ENCODE results near the gene SGPL1. TPM values are rescaled to one million over a fixed set of nuclear protein-coding genes. Genes with fewer than 3 reads are reported as not detected.

The SGPL1 gene
- total and polyA plus RNA-seq, 12 donors = 3.7 to 20.3 (median 12.6) TPM

GRCh38 chr10:70920519-70920918 lies 104.8 kb downstream of the SGPL1 start:
- TF ChIP-seq CTCF (IDR thresholded peaks at IDR 0.05) = no peak
- peaks cover 0 to 2% (median 0%) of the 10 kb centered on the region in 9 donors for H3K4me1 ChIP-seq
- no peak overlapping the region for H3K4me3 ChIP-seq
- no peaks in the 10 kb centered on the region for H3K36me3 ChIP-seq
- ATAC-seq (no peak), DNase-seq (no peak)
- intact Hi-C loops (cut with DNase I) = loop anchor here in 2 of 10 donors (10.0 kb wide), 1 partner anchor 144 kb away; no protein-coding TSS in a partner anchor
- 70 to 76% methylated on average over 4 of the region's 4 CpGs for WGBS, 2 donors
- H3K27ac ChIP-seq = no peak overlapping the region
- H3K27me3 ChIP-seq = peaks cover 0 to 33% (median 9%) of the 10 kb centered on the region in 7 donors
- H3K9me3 ChIP-seq = no peaks in the 10 kb centered on the region

GRCh38 chr10:70921285-70921684 lies 105.5 kb downstream of the SGPL1 start:
- 43 to 46% methylated on average over 1 of the region's 1 CpG for WGBS, 2 donors

GRCh38 chr10:70923696-70924095 lies 107.9 kb downstream of the SGPL1 start:
- no peak overlapping the region for H3K27ac ChIP-seq
- 75 to 83% methylated on average over 8 of the region's 8 CpGs for WGBS, 2 donors

More at GRCh38 chr10:70921285-70921684, 105.5 kb downstream of the SGPL1 start:
- intact Hi-C loops (cut with DNase I) = loop anchor here in 2 of 10 donors (10.0 kb wide), 1 partner anchor 144 kb away; no protein-coding TSS in a partner anchor
- DNase-seq = no peak
- Histone ChIP-seq H3K4me1 (peaks cover 0 to 10% (median under 1%) of the 10 kb centered on the region in 9 donors), H3K9me3 (no peaks in the 10 kb centered on the region), H3K4me3 (no peak overlapping the region), H3K27me3 (peaks cover 0 to 31% (median 9%) of the 10 kb centered on the region in 7 donors), H3K27ac (no peak overlapping the region), H3K36me3 (no peaks in the 10 kb centered on the region)
- no peak for TF ChIP-seq CTCF (IDR thresholded peaks at IDR 0.05)
- no peak for ATAC-seq

More at GRCh38 chr10:70923696-70924095, 107.9 kb downstream of the SGPL1 start:
- DNase-seq (no peak), ATAC-seq (no peak)
- TF ChIP-seq CTCF (IDR thresholded peaks at IDR 0.05) = no peak
- no peaks in the 10 kb centered on the region for H3K36me3 ChIP-seq
- H3K4me1 ChIP-seq = peaks cover 0 to 13% (median 4%) of the 10 kb centered on the region in 9 donors
- no peak overlapping the region for H3K4me3 ChIP-seq
- intact Hi-C loops (cut with DNase I) = loop anchor here in 5 of 10 donors (2.0 to 10.0 kb wide), 4 partner anchors 141 to 361 kb away; partner anchors contain the start of gene UNC5B (in 1 of the 5)
- H3K27me3 ChIP-seq = peaks cover 0 to 19% (median 0%) of the 10 kb centered on the region in 7 donors
- no peaks in the 10 kb centered on the region for H3K9me3 ChIP-seq

Measured in heart right ventricle (tissue), 16 donors.